ENCODE results near the gene WDFY4. TPM values are rescaled to one million over a fixed set of nuclear protein-coding genes. Genes with fewer than 3 reads are reported as not detected.

WDFY4 gene
- total RNA-seq, 1 donor from 2014 or later, result not detected

DNA sequence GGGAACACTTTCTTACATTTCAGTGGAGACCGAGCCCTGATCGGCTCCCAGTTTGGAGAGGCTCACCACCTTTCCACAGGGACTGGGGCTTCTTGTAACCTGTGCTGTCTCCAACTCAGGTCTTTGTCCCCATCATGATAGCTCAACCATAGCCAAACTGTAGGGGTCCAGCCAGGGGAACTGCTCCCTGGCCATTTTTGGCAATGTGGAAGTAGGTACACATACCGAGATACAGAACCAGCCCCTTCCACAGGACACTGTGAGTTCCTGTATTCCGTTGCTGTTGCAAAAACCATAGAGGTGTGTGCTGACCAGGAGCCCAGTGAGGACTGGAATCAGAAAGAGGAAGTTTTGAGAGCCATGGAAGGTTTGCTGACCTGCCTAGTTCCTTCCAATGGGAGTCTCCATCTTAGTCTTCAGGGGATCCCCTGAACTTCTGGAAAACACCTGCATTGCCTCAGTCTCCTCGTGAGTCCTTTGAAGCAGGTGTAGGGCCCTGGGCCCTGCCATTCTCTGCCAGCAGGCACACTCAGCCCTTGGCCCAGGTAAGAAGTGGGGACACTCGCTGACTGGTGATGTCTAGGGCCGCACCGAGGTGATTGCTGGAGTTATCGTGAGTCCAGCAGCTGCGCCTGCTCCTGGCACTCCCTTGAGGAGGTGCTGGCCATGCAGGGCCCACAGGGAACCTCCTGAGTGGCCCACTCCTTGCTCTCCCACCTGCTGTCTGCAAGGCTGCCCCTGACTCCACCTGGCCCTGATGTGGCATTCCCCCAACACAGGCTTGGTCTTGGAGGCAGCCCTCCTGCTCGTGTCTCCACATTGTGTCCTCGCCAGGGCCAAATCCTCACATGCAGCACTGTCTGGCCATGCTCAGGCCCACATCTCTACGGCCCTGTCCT, 11.2 kb downstream of the WDFY4 start:
- DNase-seq (ENCODE audit: low read depth), result no peak

DNA sequence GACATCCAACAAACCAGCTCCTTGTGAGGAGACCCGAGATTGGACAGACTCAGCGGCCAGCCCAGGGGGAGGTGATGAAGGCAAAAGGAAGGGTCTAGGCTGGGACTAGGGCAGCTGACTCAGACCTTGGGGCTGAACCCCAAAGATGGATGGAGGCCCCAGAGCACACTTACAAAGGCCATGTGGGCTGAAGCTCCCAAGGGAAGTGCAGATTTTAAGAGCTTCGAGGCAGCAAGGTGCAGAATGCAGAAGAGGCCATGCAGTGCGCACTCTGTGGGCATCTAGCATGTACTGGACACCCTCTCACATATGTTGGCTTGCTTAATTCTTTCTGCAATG, 11.8 kb downstream of the WDFY4 start:
- Histone ChIP-seq H3K36me3 (ENCODE audit: control insufficient read depth, insufficient read depth, low read length) (no peaks in the 10 kb centered on the region), H3K27me3 (ENCODE audit: control insufficient read depth, insufficient read depth, low read length) (peaks cover 2% of the 10 kb centered on the region), H3K4me3 (ENCODE audit: low read depth, low read length) (no peak overlapping the region)
- TF ChIP-seq, protein P1, sequence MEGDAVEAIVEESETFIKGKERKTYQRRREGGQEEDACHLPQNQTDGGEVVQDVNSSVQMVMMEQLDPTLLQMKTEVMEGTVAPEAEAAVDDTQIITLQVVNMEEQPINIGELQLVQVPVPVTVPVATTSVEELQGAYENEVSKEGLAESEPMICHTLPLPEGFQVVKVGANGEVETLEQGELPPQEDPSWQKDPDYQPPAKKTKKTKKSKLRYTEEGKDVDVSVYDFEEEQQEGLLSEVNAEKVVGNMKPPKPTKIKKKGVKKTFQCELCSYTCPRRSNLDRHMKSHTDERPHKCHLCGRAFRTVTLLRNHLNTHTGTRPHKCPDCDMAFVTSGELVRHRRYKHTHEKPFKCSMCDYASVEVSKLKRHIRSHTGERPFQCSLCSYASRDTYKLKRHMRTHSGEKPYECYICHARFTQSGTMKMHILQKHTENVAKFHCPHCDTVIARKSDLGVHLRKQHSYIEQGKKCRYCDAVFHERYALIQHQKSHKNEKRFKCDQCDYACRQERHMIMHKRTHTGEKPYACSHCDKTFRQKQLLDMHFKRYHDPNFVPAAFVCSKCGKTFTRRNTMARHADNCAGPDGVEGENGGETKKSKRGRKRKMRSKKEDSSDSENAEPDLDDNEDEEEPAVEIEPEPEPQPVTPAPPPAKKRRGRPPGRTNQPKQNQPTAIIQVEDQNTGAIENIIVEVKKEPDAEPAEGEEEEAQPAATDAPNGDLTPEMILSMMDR (IDR thresholded peaks at IDR 0.05; ENCODE audit: insufficient read depth, low read length, poor library complexity, severe bottlenecking), result no peak
- no peak for DNase-seq (ENCODE audit: low read depth)

More for the DNA sequence above, 11.2 kb downstream of the WDFY4 start:
- Histone ChIP-seq H3K27me3 (ENCODE audit: control insufficient read depth, insufficient read depth, low read length) (peaks cover 2% of the 10 kb centered on the region), H3K36me3 (ENCODE audit: control insufficient read depth, insufficient read depth, low read length) (no peaks in the 10 kb centered on the region), H3K4me3 (ENCODE audit: low read depth, low read length) (no peak overlapping the region)
- TF ChIP-seq, protein P1 (IDR thresholded peaks at IDR 0.05; ENCODE audit: insufficient read depth, low read length, poor library complexity, severe bottlenecking), result no peak

DNA sequence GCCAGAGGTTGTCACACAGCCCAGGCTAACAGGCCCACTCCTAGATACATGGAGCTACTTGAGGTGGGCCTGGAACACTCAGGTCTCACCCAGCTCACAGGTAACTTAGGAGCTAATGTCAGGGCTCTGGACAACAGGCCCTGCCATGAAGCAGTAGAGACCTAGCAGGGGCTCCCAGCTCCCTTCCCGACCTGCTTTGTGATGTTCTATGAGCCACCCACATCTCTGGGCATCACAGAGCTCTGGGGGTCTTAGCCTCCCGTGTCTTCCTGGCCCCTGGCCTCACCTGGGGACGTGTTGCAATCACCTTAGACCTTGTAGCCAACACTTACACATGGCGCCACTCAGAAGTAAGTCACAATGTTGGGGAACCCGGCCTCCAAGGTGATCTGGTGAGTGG, 12.4 kb downstream of the WDFY4 start:
- Histone ChIP-seq H3K36me3 (ENCODE audit: control insufficient read depth, insufficient read depth, low read length) (no peaks in the 10 kb centered on the region), H3K27me3 (ENCODE audit: control insufficient read depth, insufficient read depth, low read length) (peaks cover 2% of the 10 kb centered on the region)
- no peak for DNase-seq (ENCODE audit: low read depth)

DNA sequence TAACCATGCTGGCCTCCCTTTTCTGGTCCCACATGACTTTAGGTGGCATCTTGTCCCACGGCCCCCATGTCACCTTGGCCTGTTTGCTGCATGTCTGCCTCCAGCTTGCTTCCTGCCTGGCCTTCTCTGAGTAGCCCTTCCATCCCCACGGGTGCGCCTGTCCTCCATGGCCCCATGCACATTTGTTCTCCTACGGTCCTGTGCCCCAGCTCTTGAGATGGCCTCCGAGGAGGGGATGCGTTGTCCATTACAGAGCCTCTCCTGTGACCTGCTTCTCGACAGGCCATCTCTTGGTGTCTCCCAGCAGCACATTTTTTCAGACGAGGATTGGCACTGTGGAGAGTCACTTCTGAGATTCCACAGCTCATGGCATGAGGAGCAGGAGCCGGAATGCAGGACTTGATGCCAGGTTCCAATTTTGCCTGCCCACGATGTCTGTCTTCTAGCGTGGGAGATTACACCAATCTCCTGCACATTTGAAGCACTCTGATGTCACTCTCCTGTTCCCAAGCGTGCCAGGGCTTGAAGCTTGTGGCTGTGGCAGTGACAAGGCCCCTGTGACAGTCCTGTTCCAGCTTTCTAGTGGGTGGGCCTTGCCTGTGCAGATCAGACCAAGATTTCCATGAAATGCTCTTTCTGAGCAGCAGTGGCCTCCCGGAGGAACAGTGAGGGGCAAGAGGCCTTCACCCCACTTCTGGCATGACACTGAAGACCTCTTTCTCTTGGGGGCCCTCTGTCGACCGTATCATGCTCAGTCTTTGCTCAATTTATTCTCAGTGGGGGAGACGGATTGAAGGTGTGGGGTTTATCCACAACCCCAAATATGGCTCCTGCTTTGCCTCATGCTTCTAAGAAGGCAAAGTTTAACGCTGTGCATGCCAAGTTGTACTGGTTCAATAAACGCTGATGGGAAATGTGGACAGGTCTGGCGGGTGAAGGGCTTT, 13.4 kb downstream of the WDFY4 start:
- TF ChIP-seq, protein P1 (IDR thresholded peaks at IDR 0.05; ENCODE audit: insufficient read depth, low read length, poor library complexity, severe bottlenecking), result no peak
- no peaks in the 10 kb centered on the region for H3K27me3 ChIP-seq (ENCODE audit: control insufficient read depth, insufficient read depth, low read length)
- H3K4me3 ChIP-seq (ENCODE audit: low read depth, low read length), result no peak overlapping the region
- no peak for DNase-seq (ENCODE audit: low read depth)
- no peaks in the 10 kb centered on the region for H3K36me3 ChIP-seq (ENCODE audit: control insufficient read depth, insufficient read depth, low read length)

More for the DNA sequence above, 12.4 kb downstream of the WDFY4 start:
- TF ChIP-seq, protein P1 (IDR thresholded peaks at IDR 0.05; ENCODE audit: insufficient read depth, low read length, poor library complexity, severe bottlenecking), result no peak
- H3K4me3 ChIP-seq (ENCODE audit: low read depth, low read length), result no peak overlapping the region

DNA sequence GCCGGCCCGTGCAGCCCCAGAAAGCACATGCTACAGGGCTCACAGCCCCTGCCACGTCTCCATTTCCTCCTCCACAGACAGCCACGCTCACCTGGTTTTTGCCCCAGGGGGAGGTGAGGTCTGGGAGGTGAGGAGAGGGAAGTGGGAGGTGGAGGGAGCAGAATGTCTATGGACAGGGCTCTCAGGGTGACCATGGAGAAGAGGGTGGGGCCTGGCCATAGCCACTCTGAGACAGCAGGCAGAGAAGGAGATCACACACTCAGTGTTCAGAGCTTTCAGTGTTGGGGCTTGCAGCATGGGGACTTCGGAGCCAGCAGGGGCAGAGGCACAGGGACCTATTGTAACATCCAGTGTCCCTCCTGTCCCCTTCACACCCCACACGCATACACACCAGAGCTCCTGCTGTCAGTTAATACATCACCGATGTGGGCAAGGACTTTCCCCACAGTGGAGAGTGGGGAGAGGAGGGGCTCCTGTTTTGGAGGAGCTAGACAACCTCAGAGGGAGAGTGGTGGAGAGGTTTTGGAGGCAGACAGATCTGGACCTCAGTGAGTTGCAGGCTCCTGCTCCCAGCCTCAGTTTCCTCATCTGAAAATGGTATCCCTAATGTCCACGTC, 14.4 kb downstream of the WDFY4 start:
- no peaks in the 10 kb centered on the region for H3K27me3 ChIP-seq (ENCODE audit: control insufficient read depth, insufficient read depth, low read length)
- H3K36me3 ChIP-seq (ENCODE audit: control insufficient read depth, insufficient read depth, low read length), result no peaks in the 10 kb centered on the region
- TF ChIP-seq, protein P1 (IDR thresholded peaks at IDR 0.05; ENCODE audit: insufficient read depth, low read length, poor library complexity, severe bottlenecking), result no peak
- DNase-seq (ENCODE audit: low read depth), result no peak
- no peak overlapping the region for H3K4me3 ChIP-seq (ENCODE audit: low read depth, low read length)
